Fibroblast of villous mesenchyme (primary cell): ENCODE results near the gene DROSHA. TPM values are rescaled to one million over a fixed set of nuclear protein-coding genes. Genes with fewer than 3 reads are reported as not detected.
"Not testable (repeated sequence)": the region's sequence is repeated elsewhere in the genome, so short reads cannot be mapped to it uniquely, and the experiment has no call there.

Experiments used
- DNase-seq: peaks from one replicate; pipeline ENCODE4 v3.0.0-alpha.2; 2010; ENCODE audit warnings: low read depth
- H3K4me3 ChIP-seq: 2 replicates; pipeline ENCODE4 v1.5.1; 2011; ENCODE audit warnings: low read depth, mild to moderate bottlenecking, low read length
- total RNA-seq: library from RNA; depleted of rRNA; stranded (reverse); fragments of >200 nt; gene quantifications from 2 replicates; pipeline ENCODE4 v1.2.3, GENCODE V29; 2012
- TF ChIP-seq, protein P1 (sequence below): IDR thresholded peaks from 2 replicates; pipeline ENCODE4 v1.5.1; 2012; ENCODE audit warnings: low read depth, mild to moderate bottlenecking, low read length; ENCODE audit not compliant: insufficient read depth

DROSHA gene
- total RNA-seq, 1 donor: 54.8 TPM

DNA sequence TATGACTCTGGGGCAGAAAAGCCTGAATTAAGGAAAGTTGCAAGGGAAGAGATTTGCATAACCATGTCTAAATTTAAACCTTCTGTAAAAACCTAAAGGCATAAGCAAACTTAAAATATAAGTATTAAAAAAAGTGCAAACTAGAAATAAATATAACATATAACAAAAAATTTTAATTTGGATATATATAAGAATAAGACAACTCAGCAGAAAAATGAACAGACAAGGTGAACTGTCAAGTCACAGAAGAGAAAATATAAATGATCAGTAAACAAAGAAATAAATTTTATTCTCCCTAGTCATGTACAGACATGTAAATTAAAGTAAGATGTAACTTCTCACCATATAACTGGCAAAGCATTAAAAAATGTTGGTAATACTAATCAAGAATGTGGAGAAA, 37.2 kb upstream of the DROSHA start:
- no peak for DNase-seq
- H3K4me3 ChIP-seq: no peak overlapping the region
- TF ChIP-seq, protein P1, sequence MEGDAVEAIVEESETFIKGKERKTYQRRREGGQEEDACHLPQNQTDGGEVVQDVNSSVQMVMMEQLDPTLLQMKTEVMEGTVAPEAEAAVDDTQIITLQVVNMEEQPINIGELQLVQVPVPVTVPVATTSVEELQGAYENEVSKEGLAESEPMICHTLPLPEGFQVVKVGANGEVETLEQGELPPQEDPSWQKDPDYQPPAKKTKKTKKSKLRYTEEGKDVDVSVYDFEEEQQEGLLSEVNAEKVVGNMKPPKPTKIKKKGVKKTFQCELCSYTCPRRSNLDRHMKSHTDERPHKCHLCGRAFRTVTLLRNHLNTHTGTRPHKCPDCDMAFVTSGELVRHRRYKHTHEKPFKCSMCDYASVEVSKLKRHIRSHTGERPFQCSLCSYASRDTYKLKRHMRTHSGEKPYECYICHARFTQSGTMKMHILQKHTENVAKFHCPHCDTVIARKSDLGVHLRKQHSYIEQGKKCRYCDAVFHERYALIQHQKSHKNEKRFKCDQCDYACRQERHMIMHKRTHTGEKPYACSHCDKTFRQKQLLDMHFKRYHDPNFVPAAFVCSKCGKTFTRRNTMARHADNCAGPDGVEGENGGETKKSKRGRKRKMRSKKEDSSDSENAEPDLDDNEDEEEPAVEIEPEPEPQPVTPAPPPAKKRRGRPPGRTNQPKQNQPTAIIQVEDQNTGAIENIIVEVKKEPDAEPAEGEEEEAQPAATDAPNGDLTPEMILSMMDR: no peak

DNA sequence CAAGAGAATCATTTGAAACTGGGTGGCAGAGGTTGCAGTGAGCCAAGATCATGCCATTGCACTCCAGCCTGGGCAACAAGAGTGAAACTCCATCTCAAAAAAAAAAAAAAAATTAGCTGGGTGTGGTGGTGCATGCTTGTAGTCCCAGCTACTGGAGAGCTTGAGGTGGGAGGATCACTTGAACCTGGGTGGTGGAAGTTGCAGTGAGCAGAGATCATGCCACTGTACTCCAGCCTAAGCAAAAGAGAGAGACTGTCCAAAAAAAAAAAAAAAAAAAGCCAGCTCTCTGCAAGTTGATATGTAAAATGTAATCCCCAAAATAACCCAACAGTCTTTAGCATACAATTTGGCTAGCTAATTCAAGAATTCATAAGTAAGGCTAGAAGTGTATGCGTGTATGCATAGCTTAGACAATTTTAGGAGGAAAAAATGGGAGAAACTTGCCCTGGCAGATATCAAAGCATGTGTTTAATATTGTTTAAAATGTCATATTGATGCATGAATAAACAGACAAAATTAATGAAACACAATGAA, 36.5 kb upstream of the DROSHA start:
- DNase-seq: no peak
- no peak overlapping the region for H3K4me3 ChIP-seq
- TF ChIP-seq, protein P1: no peak

DNA sequence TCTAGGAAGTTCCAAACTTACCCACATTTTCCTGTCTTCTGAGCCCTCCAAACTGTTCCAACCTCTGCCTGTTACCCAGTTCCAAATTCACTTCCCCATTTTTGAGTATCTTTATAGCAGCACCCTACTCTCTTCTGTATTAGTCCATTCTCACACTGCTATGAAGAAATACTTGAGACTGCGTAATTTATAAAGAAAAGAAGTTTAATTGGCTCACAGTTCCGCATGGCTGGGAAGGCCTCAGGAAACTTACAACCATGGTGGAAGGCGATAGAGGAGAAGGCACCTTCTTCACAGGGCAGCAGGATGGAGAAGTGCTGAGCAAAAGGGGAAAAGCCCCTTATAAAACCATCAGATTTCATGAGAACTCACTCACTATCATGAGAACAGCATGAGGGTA, 34.5 kb upstream of the DROSHA start:
- not testable (repeated sequence) for H3K4me3 ChIP-seq, DNase-seq

DNA sequence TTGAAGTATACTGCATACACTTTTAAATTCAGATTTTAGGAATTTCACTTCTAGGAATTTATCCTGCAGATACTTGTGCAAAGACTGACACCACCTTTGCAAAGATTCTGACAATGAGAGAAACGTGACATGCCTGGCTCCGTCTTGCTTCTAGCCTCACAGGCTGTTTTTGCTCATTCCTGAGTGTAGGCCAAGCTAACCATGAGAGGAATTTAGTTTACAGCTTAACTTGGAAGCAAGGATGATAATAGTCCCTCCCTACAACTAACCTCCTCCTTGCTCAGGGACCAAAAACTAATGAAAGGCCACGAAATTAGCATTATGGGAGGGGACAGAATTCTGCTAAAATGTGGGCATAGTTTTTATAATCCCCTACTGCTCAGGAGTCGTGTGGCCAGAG, 31.3 kb upstream of the DROSHA start:
- TF ChIP-seq, protein P1: no peak
- peak; percentile 6 for DNase-seq
- no peak overlapping the region for H3K4me3 ChIP-seq

DNA sequence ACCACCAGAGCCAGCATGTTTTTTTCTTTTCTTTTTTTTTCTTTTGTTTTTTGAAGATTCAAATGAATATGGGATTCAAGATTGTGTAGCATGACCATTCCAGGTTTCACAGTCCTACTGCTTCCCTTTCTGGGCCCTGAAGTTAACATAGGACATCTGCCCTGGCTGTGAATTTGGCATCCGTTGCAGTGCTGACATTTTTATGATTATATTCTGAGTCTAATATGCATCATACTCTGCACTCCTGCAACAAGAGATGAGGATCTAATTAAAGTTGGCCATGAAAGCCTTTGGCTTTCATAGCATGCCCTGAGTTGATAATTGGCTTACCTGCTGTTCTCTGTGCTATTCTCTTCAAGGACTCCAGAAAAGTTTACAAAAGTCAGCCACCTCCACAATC, 30.1 kb upstream of the DROSHA start:
- no peak overlapping the region for H3K4me3 ChIP-seq
- DNase-seq: no peak
- TF ChIP-seq, protein P1: no peak

DNA sequence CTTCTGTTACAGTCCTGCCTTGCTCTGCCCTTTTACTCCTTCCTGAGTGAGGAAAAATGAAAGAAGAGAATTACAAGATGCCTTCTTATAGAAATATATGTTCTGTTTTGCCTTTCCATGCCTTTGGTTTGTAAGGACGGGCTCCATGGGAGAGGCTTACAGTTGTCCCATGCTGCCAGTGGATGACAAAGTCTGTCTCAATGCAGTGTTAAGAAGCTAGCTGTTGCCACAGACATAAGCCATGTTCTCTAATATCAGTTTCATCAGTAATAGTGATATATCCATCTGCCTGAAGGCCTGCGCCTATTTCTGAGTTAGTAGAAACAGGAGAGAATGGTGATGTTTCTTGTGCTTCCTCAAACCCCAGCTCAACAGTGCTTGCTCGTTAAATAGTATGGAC, 28.0 kb upstream of the DROSHA start:
- DNase-seq: no peak
- H3K4me3 ChIP-seq: no peak overlapping the region
- TF ChIP-seq, protein P1: no peak

DNA sequence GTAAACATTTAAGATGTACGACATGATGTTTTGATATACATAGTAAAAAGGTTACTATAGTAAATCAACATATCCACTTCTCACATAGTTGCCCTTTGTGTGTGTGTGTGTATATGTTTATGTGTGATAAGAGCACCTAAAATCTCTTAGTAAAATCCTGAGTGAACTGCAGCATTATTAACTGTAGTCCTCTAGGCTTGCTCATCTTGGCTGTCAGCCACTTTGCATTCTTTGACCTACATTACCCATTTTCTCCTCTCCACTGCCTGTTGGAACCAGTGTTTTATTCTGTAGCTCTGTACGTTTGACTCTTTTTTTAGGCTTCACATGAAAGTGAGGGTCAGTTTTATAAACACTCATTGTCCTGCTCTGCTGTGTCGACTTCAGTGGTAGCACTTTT, 24.6 kb upstream of the DROSHA start:
- TF ChIP-seq, protein P1: no peak
- no peak for DNase-seq
- no peak overlapping the region for H3K4me3 ChIP-seq
